ENCODE results near the gene PKD2.

GRCh38 chr4:88041626-88042025 is 34.2 kb downstream of the PKD2 start:
- TF ChIP-seq POLR2AphosphoS5 (IDR thresholded peaks at IDR 0.05; ENCODE audit: low read depth, low read length) (no peak), POLR2A (IDR thresholded peaks at IDR 0.05; ENCODE audit: low read depth, low read length) (no peak), TAF1 (IDR thresholded peaks at IDR 0.05; ENCODE audit: borderline replicate concordance, low read depth, low read length) (no peak)

Measured in GM12892 (cell line).